ENCODE measurements around the gene PROS1.
"Not testable (repeated sequence)": the region's sequence is repeated elsewhere in the genome, so short reads cannot be mapped to it uniquely, and the experiment has no call there.

The PROS1 gene

GRCh38 chr3:93969443-93969842 is 4.3 kb downstream of the PROS1 start:
- no peak for DNase-seq (ENCODE audit: low read depth)

GRCh38 chr3:93965106-93965505 is 8.6 kb downstream of the PROS1 start:
- DNase-seq (ENCODE audit: low read depth), result not testable (repeated sequence)

DNA sequence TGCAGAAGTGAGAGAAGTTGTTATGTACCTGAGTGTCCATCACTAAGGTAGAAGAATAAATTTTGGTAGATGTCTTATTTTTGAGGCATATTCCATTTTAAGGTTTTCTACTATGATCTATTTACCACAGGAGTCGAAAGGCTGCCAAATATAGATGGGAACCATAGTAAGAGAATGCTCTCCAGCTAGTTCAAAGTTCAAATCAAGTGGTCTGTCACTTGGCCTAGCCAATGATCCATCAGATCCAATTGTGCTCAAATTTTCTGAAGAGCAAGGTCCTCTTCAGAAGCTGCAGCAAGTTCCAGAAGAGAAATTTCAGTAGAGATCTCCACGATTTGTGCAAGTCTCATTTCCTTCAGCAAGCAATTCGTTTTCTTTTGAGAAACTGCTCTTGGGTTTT is 10.9 kb downstream of the PROS1 start:
- no peak for DNase-seq (ENCODE audit: low read depth)

DNA sequence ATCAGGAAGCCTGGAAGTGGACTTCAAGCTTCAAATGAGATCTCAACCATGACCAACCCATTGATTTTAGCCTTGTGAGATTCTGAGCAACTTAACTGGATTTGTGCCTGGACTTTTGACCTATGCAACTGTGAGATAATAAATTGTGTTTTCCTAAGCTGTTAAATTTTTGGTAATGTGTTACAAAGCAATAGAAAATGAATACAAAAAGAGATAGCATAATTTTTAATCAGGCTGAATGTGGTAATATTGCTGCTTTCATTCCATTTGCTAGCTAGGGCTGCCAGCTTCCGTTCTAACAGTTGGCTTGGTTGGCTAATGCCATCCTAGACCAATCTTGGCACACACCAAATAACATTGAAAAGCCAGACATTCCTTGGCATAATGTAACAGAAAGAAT is 12.2 kb downstream of the PROS1 start:
- DNase-seq (ENCODE audit: low read depth), result no peak

GRCh38 chr3:93961026-93961425 is 12.7 kb downstream of the PROS1 start:
- no peak for DNase-seq (ENCODE audit: low read depth)

DNA sequence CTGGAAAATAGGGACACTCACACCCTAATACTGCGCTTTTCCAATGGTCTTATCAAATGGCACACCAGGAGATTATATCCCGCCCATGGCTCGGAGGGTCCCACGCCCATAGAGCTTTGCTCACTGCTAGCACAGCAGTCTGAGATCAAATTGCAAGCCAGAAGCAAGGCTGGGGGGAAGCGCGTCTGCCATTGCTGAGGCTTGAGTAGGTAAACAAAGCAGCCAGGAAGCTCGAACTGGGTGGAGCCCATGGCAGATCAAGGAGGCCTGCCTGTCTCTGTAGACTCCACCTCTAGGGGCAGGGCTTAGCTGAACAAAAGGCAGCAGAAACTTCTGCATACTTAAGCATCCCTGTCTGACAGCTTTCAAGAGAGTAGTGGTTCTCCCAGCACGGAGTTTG is 23.7 kb downstream of the PROS1 start:
- not testable (repeated sequence) for DNase-seq (ENCODE audit: low read depth)

- not testable (repeated sequence) for DNase-seq (ENCODE audit: low read depth)
Measured at GRCh38 chr3:93937485-93937884, 36.2 kb downstream of the PROS1 start.

DNA sequence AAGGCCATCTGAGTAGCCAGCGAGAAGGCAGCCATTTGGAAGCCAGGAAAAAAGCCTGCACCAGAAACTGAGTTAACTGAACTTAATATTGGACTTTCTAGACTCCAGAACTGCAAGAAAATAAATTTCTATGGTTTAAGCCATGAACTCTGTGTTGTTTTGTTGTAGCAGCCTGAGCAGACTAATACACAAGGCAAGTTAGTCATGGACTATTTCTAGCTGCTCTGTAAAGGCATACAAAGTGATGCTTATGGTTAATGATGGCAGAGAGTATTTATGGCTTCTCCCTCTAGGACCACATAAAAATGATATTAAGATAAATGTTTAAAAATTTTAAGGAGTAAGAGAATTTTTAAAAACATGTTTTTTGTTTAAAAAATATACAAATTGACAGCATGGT is 37.1 kb downstream of the PROS1 start:
- DNase-seq (ENCODE audit: low read depth), result no peak

GRCh38 chr3:93934366-93935046 is 39.2 kb downstream of the PROS1 start:
- no peak for DNase-seq (ENCODE audit: low read depth)

- DNase-seq (ENCODE audit: low read depth), result no peak
Measured at GRCh38 chr3:93931597-93932229, 42.0 kb downstream of the PROS1 start.

GRCh38 chr3:93930041-93930440 is 43.7 kb downstream of the PROS1 start:
- DNase-seq (ENCODE audit: low read depth), result no peak

DNA sequence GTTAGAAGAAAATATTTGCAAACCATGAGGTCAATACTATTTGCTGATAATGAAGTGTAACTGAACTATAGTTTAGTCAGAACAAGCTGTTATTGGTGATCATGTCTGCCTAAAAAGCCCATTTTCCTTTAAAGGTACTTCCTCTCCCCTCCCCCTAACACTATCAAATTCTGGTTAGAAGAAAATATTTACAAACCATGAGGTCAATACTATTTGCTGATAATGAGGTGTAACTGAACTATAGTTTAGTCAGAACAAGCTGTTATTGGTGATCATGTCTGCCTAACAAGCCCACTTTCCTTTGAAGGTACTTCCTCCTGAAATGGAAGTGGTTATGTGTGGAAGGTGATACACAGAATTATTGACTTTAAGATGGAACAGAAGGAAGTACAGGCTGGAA is 46.9 kb downstream of the PROS1 start:
- no peak for DNase-seq (ENCODE audit: low read depth)

- no peak for DNase-seq (ENCODE audit: low read depth)
Measured at GRCh38 chr3:93924491-93924890, 49.2 kb downstream of the PROS1 start.

DNA sequence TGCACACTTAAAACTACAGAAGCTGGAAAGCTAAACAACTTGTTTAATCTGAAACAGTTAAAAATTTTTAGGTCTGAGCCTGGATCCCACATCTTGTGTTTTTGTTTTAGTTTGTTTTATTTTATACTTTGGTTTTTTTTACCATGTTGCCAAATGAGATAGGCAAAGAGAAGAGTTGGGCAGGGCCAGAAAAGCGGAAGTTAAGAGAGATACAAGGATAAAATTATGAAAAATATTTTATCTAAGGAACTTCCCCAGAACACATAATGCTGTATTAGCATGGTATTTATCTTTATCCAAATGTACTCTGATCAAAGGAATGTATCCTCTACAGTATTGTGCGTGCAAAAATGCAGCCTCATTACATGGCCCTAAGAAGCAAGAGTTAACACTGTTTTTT is 50.7 kb downstream of the PROS1 start:
- DNase-seq (ENCODE audit: low read depth), result no peak

GRCh38 chr3:93917546-93918029 is 56.1 kb downstream of the PROS1 start:
- not testable (repeated sequence) for DNase-seq (ENCODE audit: low read depth)

DNA sequence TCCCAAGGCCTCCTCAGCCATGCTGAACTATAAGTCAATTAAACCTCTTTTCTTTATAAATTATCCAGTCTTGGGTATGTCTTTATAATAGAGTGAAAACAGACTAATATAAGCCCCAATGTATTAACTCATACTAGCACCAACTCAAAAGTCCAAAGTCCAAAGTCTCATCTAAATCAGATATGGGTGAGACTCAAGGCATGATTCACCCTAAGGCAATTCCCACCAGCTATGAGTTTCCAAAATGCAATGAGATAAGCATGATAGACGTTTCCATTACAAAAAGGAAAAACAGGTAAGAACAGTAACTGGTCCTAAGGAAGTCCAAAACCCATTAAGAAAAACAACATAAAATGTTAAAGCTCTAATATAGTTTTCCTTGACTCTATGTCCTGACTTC is 60.1 kb downstream of the PROS1 start:
- DNase-seq (ENCODE audit: low read depth), result not testable (repeated sequence)

DNA sequence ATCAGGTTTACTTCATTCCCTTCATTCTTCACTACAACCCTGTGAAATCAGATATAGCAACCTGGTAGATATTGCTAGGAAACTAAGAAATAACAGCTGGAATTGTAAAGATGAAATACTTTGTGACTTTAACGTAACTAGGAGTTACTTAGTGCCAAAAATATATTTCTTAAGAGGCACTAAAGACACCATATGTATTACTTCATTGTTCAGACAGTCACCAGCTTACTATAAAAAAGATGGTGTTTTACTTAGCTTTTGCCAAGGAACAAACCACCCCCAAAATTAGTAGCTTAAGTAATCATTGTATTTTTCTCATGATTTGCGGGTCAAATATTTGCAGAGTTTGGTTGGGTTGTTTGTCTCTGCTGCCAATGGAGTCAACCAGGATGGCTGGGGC is 62.5 kb downstream of the PROS1 start:
- DNase-seq (ENCODE audit: low read depth), result no peak

GRCh38 chr3:93910097-93910496 is 63.6 kb downstream of the PROS1 start:
- DNase-seq (ENCODE audit: low read depth), result no peak

DNA sequence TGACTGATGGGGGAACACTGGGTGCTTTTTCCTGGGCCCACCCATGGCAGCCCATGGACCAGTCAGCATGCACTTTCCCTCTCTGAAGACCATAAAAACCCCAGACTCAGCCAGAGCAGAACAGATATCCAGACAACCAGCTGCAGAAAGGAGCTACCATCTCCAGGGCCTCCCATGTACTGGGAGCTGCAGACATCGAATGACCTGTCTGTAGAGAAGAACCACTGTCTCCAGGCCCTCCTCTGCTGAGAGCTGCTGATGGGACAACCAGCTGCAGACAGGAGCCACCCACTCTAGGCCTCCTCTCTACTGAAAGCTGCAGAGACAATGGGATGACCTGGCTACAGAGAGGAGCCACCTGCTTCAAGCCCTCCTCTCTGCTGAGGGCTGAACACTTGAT is 66.6 kb downstream of the PROS1 start:
- DNase-seq (ENCODE audit: low read depth), result no peak

DNA sequence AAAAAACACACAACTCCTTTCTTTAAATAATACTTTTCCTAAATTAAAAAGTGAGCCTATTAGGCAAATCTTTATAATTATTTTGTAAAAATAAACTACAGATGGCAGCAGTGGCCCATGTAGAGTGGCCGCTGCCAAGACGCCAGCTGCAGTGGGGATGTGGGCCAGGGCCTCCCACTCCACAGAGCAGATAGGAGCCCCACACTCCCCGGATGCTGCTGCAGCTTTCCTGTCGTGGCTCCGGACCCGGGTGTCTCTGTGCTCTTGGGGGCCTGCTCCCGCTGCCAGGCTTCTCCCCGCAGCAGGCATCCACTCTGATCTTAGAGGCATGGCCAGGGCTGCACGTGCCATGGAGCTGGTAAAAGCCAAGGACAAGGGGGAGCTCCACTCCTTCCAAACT is 67.5 kb downstream of the PROS1 start:
- DNase-seq (ENCODE audit: low read depth), result no peak

DNA sequence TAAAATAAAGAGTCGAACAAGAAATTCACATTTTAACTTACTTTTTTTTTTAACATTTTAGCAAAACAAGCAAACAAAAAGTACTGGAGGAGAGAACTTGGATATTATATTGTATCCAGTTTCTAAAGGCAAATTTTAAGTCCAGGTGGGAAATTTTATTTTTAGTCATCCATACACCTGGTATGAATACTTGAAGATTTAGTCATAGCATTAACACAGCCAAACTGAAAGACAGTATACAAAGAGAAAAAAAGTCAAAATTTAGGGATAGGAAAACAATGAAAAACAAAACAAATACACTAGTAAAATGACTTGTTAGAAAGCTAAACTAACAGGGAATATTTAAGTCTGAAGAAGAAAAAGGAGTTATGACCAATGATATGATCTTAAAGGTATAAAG is 69.1 kb downstream of the PROS1 start:
- DNase-seq (ENCODE audit: low read depth), result no peak

- not testable (repeated sequence) for DNase-seq (ENCODE audit: low read depth)
Measured at GRCh38 chr3:93878250-93879017, 95.3 kb downstream of the PROS1 start.

DNA sequence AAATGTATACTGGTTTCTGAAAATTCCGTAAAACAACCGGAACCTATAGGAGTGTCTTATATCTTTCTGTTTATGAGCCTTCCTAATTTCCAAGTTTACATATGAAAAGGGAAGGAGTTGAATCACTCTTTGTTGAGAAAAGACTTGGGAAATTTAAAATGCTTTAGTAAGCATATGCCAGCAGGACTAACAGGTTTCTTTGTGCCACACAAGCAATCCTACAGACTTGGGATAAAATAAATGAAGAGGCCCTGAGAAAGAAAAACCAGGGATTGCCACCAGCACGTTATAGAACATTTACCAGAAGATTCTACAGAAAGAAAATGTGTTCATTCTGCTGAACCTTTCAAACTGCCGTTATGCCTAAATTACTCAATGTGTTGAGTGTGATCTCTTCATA is 96.3 kb downstream of the PROS1 start:
- not testable (repeated sequence) for DNase-seq (ENCODE audit: low read depth)

All from non-pigmented ciliary epithelial cell (primary cell).